OCI-LY7 (cell line): ENCODE measurements around the gene DMD. TPM values are rescaled to one million over a fixed set of nuclear protein-coding genes. Genes with fewer than 3 reads are reported as not detected.

ENCODE experiments used
- BruUV-seq: library from RNA; stranded (reverse); fragments of 400-500 nt; replicated peaks from 2 replicates; lab custom pipeline; 2021; lab: Mats Ljungman, UMichigan
- CTCF ChIA-PET: fragments of 300-600 bp; sonication (Branson Sonifier 250); formaldehyde crosslinking; loops from one replicate; lab custom pipeline; 2022; ENCODE audit warnings: antibody characterized with exemption; ENCODE audit not compliant: unreplicated experiment; lab: Charles Lee
- POLR2A ChIA-PET: fragments of 300-600 bp; sonication (Branson Sonifier 250); formaldehyde crosslinking; loops from one replicate; lab custom pipeline; 2022; ENCODE audit warnings: antibody characterized with exemption; lab: Charles Lee
- DNase-seq: peaks from one replicate; pipeline ENCODE4 v3.0.0-alpha.2; 2015; ENCODE audit warnings: low spot score
- H2AFZ ChIP-seq: fragments of 200-600 bp; sonication (generic), shearing (Covaris generic); 2 replicates; pipeline ENCODE4 v1.6.1; 2014; ENCODE audit warnings: mild to moderate bottlenecking, antibody characterized with exemption, low read length, moderate library complexity
- H3K27ac ChIP-seq: fragments of 200-600 bp; sonication (generic); 2 replicates; pipeline ENCODE4 v1.5.1; 2014; ENCODE audit warnings: mixed run types, low read depth, mild to moderate bottlenecking, moderate library complexity, low read length, inconsistent platforms; ENCODE audit not compliant: poor library complexity, severe bottlenecking
- H3K36me3 ChIP-seq: fragments of 200-600 bp; sonication (generic); 2 replicates; pipeline ENCODE4 v1.6.1; 2014; ENCODE audit warnings: mild to moderate bottlenecking, antibody characterized with exemption, low read length, moderate library complexity, mixed read lengths; ENCODE audit not compliant: insufficient read depth
- H3K4me1 ChIP-seq: fragments of 200-600 bp; sonication (generic); 2 replicates; pipeline ENCODE4 v1.5.1; 2014; ENCODE audit warnings: mild to moderate bottlenecking, low read length; ENCODE audit not compliant: insufficient read depth, poor library complexity, severe bottlenecking
- H3K4me2 ChIP-seq: fragments of 200-600 bp; sonication (generic); 2 replicates; pipeline ENCODE4 v1.6.1; 2014; ENCODE audit warnings: mild to moderate bottlenecking, low read length
- H3K4me3 ChIP-seq: fragments of 200-600 bp; sonication (generic); 2 replicates; pipeline ENCODE4 v1.5.1; 2014; ENCODE audit warnings: mild to moderate bottlenecking, low read depth, low read length; ENCODE audit not compliant: poor library complexity, severe bottlenecking
- H3K79me2 ChIP-seq: fragments of 200-600 bp; sonication (generic); 2 replicates; pipeline ENCODE4 v1.6.1; 2016; ENCODE audit warnings: low read depth, mild to moderate bottlenecking, low read length, moderate library complexity, mixed read lengths; ENCODE audit not compliant: insufficient read depth
- H3K9me2 ChIP-seq: fragments of 200-600 bp; sonication (generic); 2 replicates; pipeline ENCODE4 v1.6.1; 2016; ENCODE audit warnings: mild to moderate bottlenecking, low read length, mixed read lengths; ENCODE audit not compliant: insufficient read depth
- H3K9me3 ChIP-seq: fragments of 200-600 bp; sonication (generic); 2 replicates; pipeline ENCODE4 v1.6.1; 2014; ENCODE audit warnings: mild to moderate bottlenecking, mixed run types, low read length, mixed read lengths
- H4K20me1 ChIP-seq: fragments of 200-600 bp; sonication (generic); 2 replicates; pipeline ENCODE4 v1.6.1; 2014; ENCODE audit warnings: mild to moderate bottlenecking, antibody characterized with exemption, low read length, moderate library complexity, mixed read lengths; ENCODE audit not compliant: insufficient read depth
- EZH2phosphoT487 ChIP-seq: fragments of 200-600 bp; sonication (generic); IDR thresholded peaks from 2 replicates; pipeline ENCODE4 v1.6.1; 2018; ENCODE audit warnings: low read depth, borderline replicate concordance, mild to moderate bottlenecking, mixed run types, antibody characterized with exemption, low read length, moderate library complexity, mixed read lengths
- intact Hi-C: fragments of 100-400 bp; cut with micrococcal nuclease; formaldehyde crosslinking; loops from one replicate; pipeline ENCODE4 v1.10.0; 2022; ENCODE audit not compliant: unreplicated experiment
- total RNA-seq, 2 experiments: library from RNA; depleted of rRNA in 1 of 2; stranded (reverse); fragments of >200 nt in 1 of 2; shearing (Covaris generic) in 1 of 2; gene quantifications; 2 replicates each; pipeline ENCODE4 v1.2.3, GENCODE V29; 2014 to 2022
- TF ChIP-seq, protein P1 (sequence below): fragments of 200-600 bp; sonication (generic); conservative IDR thresholded peaks from 2 replicates; pipeline ENCODE4 v1.5.1; 2014; ENCODE audit warnings: mild to moderate bottlenecking, antibody characterized with exemption, low read length, moderate library complexity, mixed read lengths

Gene DMD
- total RNA-seq, 2 experiments from 2014 or later, result 20.5 to 61.4 TPM

DNA sequence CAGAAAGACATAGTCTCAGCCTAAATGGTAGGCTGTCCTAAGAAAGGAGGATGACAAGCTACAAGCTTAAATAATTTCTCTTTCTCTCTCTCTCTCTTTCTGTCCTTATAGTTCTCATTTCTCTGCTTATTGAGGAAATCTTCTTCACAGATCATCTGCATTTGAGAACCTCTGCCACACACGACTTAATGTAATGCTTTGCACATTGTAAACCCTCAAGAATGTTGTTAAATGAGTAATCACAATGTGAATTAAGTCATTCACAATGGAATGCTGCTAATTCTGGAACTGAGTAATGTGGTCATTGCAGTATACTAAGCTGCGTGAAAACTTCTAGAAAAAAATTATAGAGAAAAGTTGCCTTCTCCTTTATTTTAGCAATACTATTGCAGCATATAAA lies 1630.6 kb downstream of the DMD start:
- Histone ChIP-seq H3K4me2 (no peak overlapping the region), H2AFZ (no peak overlapping the region)

DNA sequence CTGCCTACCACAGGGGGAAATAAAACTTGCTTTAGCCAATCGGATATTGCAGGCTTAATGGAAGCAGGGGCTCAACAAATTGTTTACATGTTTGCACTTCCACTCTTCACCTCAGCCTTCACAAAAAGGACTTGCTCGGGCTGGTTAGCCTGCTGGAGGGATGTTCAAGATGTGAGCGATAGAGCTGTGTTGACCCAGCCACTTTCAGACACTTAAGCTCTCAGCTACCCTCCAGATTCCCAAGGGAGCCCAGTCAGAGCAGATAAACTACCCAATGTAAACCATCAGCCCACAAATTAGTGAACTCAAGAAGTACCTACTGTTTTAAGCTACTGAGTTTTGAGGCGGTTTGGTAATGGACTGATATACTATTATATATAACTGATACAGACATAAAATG lies 1631.1 kb downstream of the DMD start:
- no peaks in the 10 kb centered on the region for H3K79me2 ChIP-seq
- H3K4me3 ChIP-seq, result no peak overlapping the region
- no peak for DNase-seq
- H3K9me2 ChIP-seq, result no peaks in the 10 kb centered on the region
- H4K20me1 ChIP-seq, result no peaks in the 10 kb centered on the region
- ChIA-PET POLR2A (no interaction called here), CTCF (no interaction called here)
- H3K36me3 ChIP-seq, result no peaks in the 10 kb centered on the region
- BruUV-seq, result no TSS peak
- intact Hi-C loops, result no loop called here
- no peak overlapping the region for H3K27ac ChIP-seq
- H3K4me1 ChIP-seq, result no peaks in the 10 kb centered on the region
- no peaks in the 10 kb centered on the region for H3K9me3 ChIP-seq
- no peak overlapping the region for H3K4me2 ChIP-seq
- TF ChIP-seq, protein P1, sequence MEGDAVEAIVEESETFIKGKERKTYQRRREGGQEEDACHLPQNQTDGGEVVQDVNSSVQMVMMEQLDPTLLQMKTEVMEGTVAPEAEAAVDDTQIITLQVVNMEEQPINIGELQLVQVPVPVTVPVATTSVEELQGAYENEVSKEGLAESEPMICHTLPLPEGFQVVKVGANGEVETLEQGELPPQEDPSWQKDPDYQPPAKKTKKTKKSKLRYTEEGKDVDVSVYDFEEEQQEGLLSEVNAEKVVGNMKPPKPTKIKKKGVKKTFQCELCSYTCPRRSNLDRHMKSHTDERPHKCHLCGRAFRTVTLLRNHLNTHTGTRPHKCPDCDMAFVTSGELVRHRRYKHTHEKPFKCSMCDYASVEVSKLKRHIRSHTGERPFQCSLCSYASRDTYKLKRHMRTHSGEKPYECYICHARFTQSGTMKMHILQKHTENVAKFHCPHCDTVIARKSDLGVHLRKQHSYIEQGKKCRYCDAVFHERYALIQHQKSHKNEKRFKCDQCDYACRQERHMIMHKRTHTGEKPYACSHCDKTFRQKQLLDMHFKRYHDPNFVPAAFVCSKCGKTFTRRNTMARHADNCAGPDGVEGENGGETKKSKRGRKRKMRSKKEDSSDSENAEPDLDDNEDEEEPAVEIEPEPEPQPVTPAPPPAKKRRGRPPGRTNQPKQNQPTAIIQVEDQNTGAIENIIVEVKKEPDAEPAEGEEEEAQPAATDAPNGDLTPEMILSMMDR, result no peak
- no peak for TF ChIP-seq EZH2phosphoT487
- H2AFZ ChIP-seq, result no peak overlapping the region

More for the DNA sequence above, 1630.6 kb downstream of the DMD start:
- ChIA-PET POLR2A (no interaction called here), CTCF (no interaction called here)
- no peaks in the 10 kb centered on the region for H3K79me2 ChIP-seq
- no peak for TF ChIP-seq EZH2phosphoT487
- TF ChIP-seq, protein P1, result no peak
- no TSS peak for BruUV-seq
- H3K9me3 ChIP-seq, result no peaks in the 10 kb centered on the region
- DNase-seq, result no peak
- no peaks in the 10 kb centered on the region for H4K20me1 ChIP-seq
- no peaks in the 10 kb centered on the region for H3K9me2 ChIP-seq
- no peaks in the 10 kb centered on the region for H3K4me1 ChIP-seq
- no peak overlapping the region for H3K27ac ChIP-seq
- no peak overlapping the region for H3K4me3 ChIP-seq
- no peaks in the 10 kb centered on the region for H3K36me3 ChIP-seq
- intact Hi-C loops, result no loop called here

DNA sequence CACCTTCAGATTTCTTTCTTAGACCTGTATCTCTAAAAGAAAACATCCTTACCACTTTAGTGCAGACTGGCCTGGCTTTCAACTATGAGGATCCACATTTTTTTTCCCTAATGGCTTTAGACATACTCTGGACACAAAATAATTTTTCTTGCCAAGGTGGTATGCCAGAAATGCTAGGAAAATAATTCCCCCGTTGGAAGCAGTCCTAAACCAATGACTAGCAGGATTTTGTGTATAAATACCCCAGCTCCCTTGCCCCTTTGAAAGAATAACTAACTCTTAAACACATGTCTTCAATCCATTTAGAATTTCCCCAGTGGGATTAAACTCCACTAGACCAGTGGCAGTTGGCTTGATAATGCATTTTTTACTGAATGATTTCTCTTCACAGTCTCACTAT lies 1639.0 kb downstream of the DMD start:
- BruUV-seq, result no TSS peak
- intact Hi-C loops, result no loop called here
- Histone ChIP-seq H3K9me2 (no peaks in the 10 kb centered on the region), H3K79me2 (no peaks in the 10 kb centered on the region), H3K36me3 (no peaks in the 10 kb centered on the region), H4K20me1 (no peaks in the 10 kb centered on the region), H3K4me3 (no peak overlapping the region), H3K27ac (no peak overlapping the region), H3K4me2 (no peak overlapping the region), H3K4me1 (no peaks in the 10 kb centered on the region), H3K9me3 (no peaks in the 10 kb centered on the region), H2AFZ (no peak overlapping the region)
- CTCF ChIA-PET, result no interaction called here
- no peak for DNase-seq
- no peak for TF ChIP-seq EZH2phosphoT487
- TF ChIP-seq, protein P1, result no peak
- POLR2A ChIA-PET, result interaction anchor here (1.1 kb wide), 1 partner anchor 73 kb away, joined by 3 read pairs; no protein-coding TSS in a partner anchor
